Stimulated activated CD4-positive, alpha-beta T cell treated with anti-CD3 and anti-CD28 coated beads, Interleukin-4, amount 100 ng/mL, for 48 hours (primary cell): ENCODE data around the gene DCTN3.
A peak's percentile ranks its signal among the peaks of the same experiment; 100 is the strongest.

Experiments used
- DNase-seq, 2 donors: peaks; one replicate each; pipeline ENCODE4 v3.0.0-alpha.2; 2020; ENCODE audit warnings: low read depth in 2 of 2

The DCTN3 gene

GRCh38 chr9:34620061-34620994, at the start of gene DCTN3:
Gene DCTN3, minus strand, starts transcription at chr9:34620495. Its CDS starts 31 bp downstream, at chr9:34620464.
- peak; percentile 80 to 87 for DNase-seq

- DNase-seq = peak; percentile 75 to 80
These were observed 45.3 kb upstream of the DCTN3 start for GRCh38 chr9:34665381-34666250.

GRCh38 chr9:34665067-34665380, 44.7 kb upstream of the DCTN3 start:
- no peak for DNase-seq

GRCh38 chr9:34664281-34665066, 44.2 kb upstream of the DCTN3 start:
- DNase-seq = peak; percentile 52 to 77

GRCh38 chr9:34663303-34663605, 43.0 kb upstream of the DCTN3 start:
- no peak for DNase-seq

GRCh38 chr9:34662526-34663302, 42.4 kb upstream of the DCTN3 start, which contains the start of gene CCL27:
Gene CCL27, minus strand, starts transcription at chr9:34662657. Its CDS starts 24 bp downstream, at chr9:34662633.
- no peak for DNase-seq

- DNase-seq = no peak
These were observed 39.4 kb upstream of the DCTN3 start for GRCh38 chr9:34659592-34660253.

- DNase-seq = no peak
These were observed 38.2 kb upstream of the DCTN3 start for GRCh38 chr9:34658461-34658860.

GRCh38 chr9:34656992-34657391, 36.7 kb upstream of the DCTN3 start:
- no peak for DNase-seq

GRCh38 chr9:34655394-34655793, 35.1 kb upstream of the DCTN3 start:
- no peak for DNase-seq

GRCh38 chr9:34654323-34655051, 34.2 kb upstream of the DCTN3 start:
- DNase-seq = no peak

GRCh38 chr9:34653151-34654072, 33.1 kb upstream of the DCTN3 start:
- no peak for DNase-seq

- DNase-seq = no peak
These were observed 32.3 kb upstream of the DCTN3 start for GRCh38 chr9:34652602-34653000.

GRCh38 chr9:34651876-34652601, 31.7 kb upstream of the DCTN3 start, which contains the start of gene IL11RA:
Gene IL11RA, plus strand, starts transcription at chr9:34652185. Its CDS starts 3,033 bp downstream, at chr9:34655218.
- DNase-seq = peak in 1 of 2 donors; percentile 47

- DNase-seq = no peak
These were observed 31.0 kb upstream of the DCTN3 start for GRCh38 chr9:34651321-34651720.

GRCh38 chr9:34650816-34651215, 30.5 kb upstream of the DCTN3 start:
- DNase-seq = no peak

GRCh38 chr9:34648673-34649072, 28.4 kb upstream of the DCTN3 start:
- DNase-seq = no peak

GRCh38 chr9:34647651-34648050, 27.4 kb upstream of the DCTN3 start:
- DNase-seq = no peak
